ENCODE measurements around the gene P2RY2.

DNA sequence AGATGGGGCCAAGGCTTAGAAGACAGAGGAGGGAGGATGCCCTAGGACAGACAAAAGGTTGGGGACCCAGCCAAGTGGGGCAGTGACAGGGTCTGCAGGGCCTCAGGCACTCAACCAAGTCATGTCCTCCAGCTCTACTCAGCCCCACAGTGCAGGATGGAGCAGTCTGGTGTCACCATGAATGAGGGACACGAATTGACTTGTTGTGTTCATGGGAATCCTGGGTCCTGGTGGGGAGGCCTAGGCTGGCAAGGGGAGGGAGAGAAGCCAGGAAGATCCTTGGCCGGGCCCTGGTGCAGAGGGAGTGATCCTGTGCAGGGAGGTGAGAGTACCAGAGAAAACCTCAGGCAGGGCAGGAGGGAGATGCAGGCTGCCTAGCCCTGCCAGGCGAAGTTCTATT, 66.0 kb downstream of the P2RY2 start:
- TF ChIP-seq CTCF (IDR thresholded peaks at IDR 0.05): no peak
- no peak for TF ChIP-seq POLR2AphosphoS5 (IDR thresholded peaks at IDR 0.05; ENCODE audit: low read depth, low read length)
- TF ChIP-seq CHD2 (IDR thresholded peaks at IDR 0.05; ENCODE audit: low read length, partially characterized antibody): no peak
- no peak for TF ChIP-seq EP300 (IDR thresholded peaks at IDR 0.05; ENCODE audit: borderline replicate concordance in 1 of 2, low read depth in 1 of 2, low read length in 1 of 2)
- TF ChIP-seq, protein P1, sequence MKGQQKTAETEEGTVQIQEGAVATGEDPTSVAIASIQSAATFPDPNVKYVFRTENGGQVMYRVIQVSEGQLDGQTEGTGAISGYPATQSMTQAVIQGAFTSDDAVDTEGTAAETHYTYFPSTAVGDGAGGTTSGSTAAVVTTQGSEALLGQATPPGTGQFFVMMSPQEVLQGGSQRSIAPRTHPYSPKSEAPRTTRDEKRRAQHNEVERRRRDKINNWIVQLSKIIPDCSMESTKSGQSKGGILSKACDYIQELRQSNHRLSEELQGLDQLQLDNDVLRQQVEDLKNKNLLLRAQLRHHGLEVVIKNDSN (IDR thresholded peaks at IDR 0.05; ENCODE audit: borderline replicate concordance, low read depth): no peak
- TF ChIP-seq RAD21 (IDR thresholded peaks at IDR 0.05; ENCODE audit: low read length): no peak
